ENCODE measurements around the gene PSMG1.

Gene PSMG1

GRCh38 chr21:39173716-39174680, 9.3 kb downstream of the PSMG1 start:
- peaks cover 41% of the 10 kb centered on the region for H3K36me3 ChIP-seq
- no peak overlapping the region for H3K4me3 ChIP-seq (ENCODE audit: low read depth, low read length)
- no peaks in the 10 kb centered on the region for H3K4me1 ChIP-seq
- DNase-seq = no peak
- H3K27me3 ChIP-seq = no peaks in the 10 kb centered on the region
- TF ChIP-seq CTCF (IDR thresholded peaks at IDR 0.05; ENCODE audit: low read depth, low read length) = no peak
- H3K9me3 ChIP-seq = no peaks in the 10 kb centered on the region

- H3K4me1 ChIP-seq = no peaks in the 10 kb centered on the region
- H3K27me3 ChIP-seq = no peaks in the 10 kb centered on the region
- H3K4me3 ChIP-seq (ENCODE audit: low read depth, low read length) = no peak overlapping the region
- no peak for DNase-seq
- H3K9me3 ChIP-seq = no peaks in the 10 kb centered on the region
- TF ChIP-seq CTCF (IDR thresholded peaks at IDR 0.05; ENCODE audit: low read depth, low read length) = no peak
- H3K36me3 ChIP-seq = peaks cover 19% of the 10 kb centered on the region
Observed at GRCh38 chr21:39169906-39170305, 13.3 kb downstream of the PSMG1 start.

GRCh38 chr21:39168800-39169199, 14.5 kb downstream of the PSMG1 start:
- TF ChIP-seq CTCF (IDR thresholded peaks at IDR 0.05; ENCODE audit: low read depth, low read length) = no peak
- Histone ChIP-seq H3K9me3 (no peaks in the 10 kb centered on the region), H3K4me1 (no peaks in the 10 kb centered on the region), H3K36me3 (peaks cover 11% of the 10 kb centered on the region), H3K27me3 (no peaks in the 10 kb centered on the region), H3K4me3 (ENCODE audit: low read depth, low read length) (no peak overlapping the region)
- no peak for DNase-seq

GRCh38 chr21:39164523-39164922, 18.7 kb downstream of the PSMG1 start:
- Histone ChIP-seq H3K36me3 (no peaks in the 10 kb centered on the region; the same call in 1 of the 2 replicates), H3K4me1 (no peaks in the 10 kb centered on the region), H3K9me3 (no peaks in the 10 kb centered on the region), H3K27me3 (no peaks in the 10 kb centered on the region), H3K4me3 (ENCODE audit: low read depth, low read length) (no peak overlapping the region)
- no peak for DNase-seq
- no peak for TF ChIP-seq CTCF (IDR thresholded peaks at IDR 0.05; ENCODE audit: low read depth, low read length)

- no peaks in the 10 kb centered on the region for H3K4me1 ChIP-seq
- no peak for DNase-seq
- TF ChIP-seq CTCF (IDR thresholded peaks at IDR 0.05; ENCODE audit: low read depth, low read length) = no peak
- H3K4me3 ChIP-seq (ENCODE audit: low read depth, low read length) = no peak overlapping the region
- H3K36me3 ChIP-seq = no peaks in the 10 kb centered on the region
- H3K27me3 ChIP-seq = no peaks in the 10 kb centered on the region
- no peaks in the 10 kb centered on the region for H3K9me3 ChIP-seq
Observed at GRCh38 chr21:39161064-39161463, 22.2 kb downstream of the PSMG1 start.
